Adrenal gland (tissue), 19 donors: ENCODE results near the gene FNDC3B. TPM values are rescaled to one million over a fixed set of nuclear protein-coding genes. Genes with fewer than 3 reads are reported as not detected.
"Not testable (repeated sequence)": the region's sequence is repeated elsewhere in the genome, so short reads cannot be mapped to it uniquely, and the experiment has no call there.

ENCODE experiments used
- DNase-seq, 7 donors: peaks; one replicate each; pipeline ENCODE4 v3.0.0-alpha.2; 2019 to 2020
- H3K27ac ChIP-seq, 5 donors: fragments of 200-600 bp; sonication (generic) in 4 of 5; 1 replicate in 3 of 5; 2 replicates in 2 of 5; pipeline versions ENCODE4 v1.5.1 to v1.8.0; 2016 to 2020; ENCODE audit warnings: mild to moderate bottlenecking in 1 of 5
- H3K27me3 ChIP-seq: fragments of 200-600 bp; 2 replicates; pipeline ENCODE4 v1.8.0; 2021
- H3K36me3 ChIP-seq, 2 donors: fragments of 200-600 bp; replicated peaks in 1 of 2; 1 replicate in 1 of 2; 2 replicates in 1 of 2; pipeline versions ENCODE4 v1.5.1 to v1.8.0; 2018 to 2022
- H3K4me1 ChIP-seq, 2 donors: fragments of 200-600 bp; replicated peaks in 1 of 2; 1 replicate in 1 of 2; 2 replicates in 1 of 2; pipeline versions ENCODE4 v1.5.1 to v1.8.0; 2018 to 2021
- H3K4me3 ChIP-seq, 4 donors: fragments of 200-600 bp; sonication (generic) in 3 of 4; one replicate each; pipeline ENCODE4 v1.5.1; 2016 to 2018
- H3K9me3 ChIP-seq, 3 donors: fragments of 200-600 bp; sonication (generic) in 1 of 3; replicated peaks in 1 of 3; 1 replicate in 2 of 3; 2 replicates in 1 of 3; pipeline versions ENCODE4 v1.5.1 to v1.8.0; 2016 to 2021
- POLR2A ChIP-seq, 2 donors: fragments of 450-650 bp; IDR thresholded peaks; one replicate each; pipeline ENCODE4 v1.6.1; 2017; ENCODE audit warnings: antibody characterized with exemption in 2 of 2, mild to moderate bottlenecking in 2 of 2, moderate library complexity in 1 of 2
- WGBS, 4 donors: extraction: QIAGEN DNeasy Blood & Tissue Kit in 2 of 4; methylation state at CpG; one replicate each; pipeline versions ENCODE4 v1.1.5 to v1.1.7; 2013 to 2017; 5-methylcytosine and 5-hydroxymethylcytosine counted together
- intact Hi-C, 2 donors: fragments of 100-400 bp; cut with DNase I; formaldehyde crosslinking; loops; one replicate each; pipeline versions ENCODE4 v1.14.1 to v1.15.0; 2022 to 2023
- long read RNA-seq, 10 donors: library from polyadenylated mRNA in 3 of 10; unstranded in 2 of 10; stranded (forward) in 1 of 10; transcript quantifications; one replicate each; pipeline ENCODE4 v2.0.0 and lab custom pipeline, GENCODE V29; 2021 to 2026
- polyA plus RNA-seq, 3 donors: library from polyadenylated mRNA; stranded (reverse); fragments of 200-250 nt in 2 of 3; fragments of 350-450 nt in 1 of 3; fragmentation: Illumina TruSeq in 1 of 3; extraction: RNeasy Lipid Tissue Mini Kit (QIAGEN cat#74804) in 1 of 3; gene quantifications; one replicate each; pipeline ENCODE4 v1.2.3, GENCODE V29; 2013 to 2014
- total RNA-seq, 9 donors: library from RNA; depleted of rRNA in 4 of 9; stranded (reverse); fragments of >200 nt in 4 of 9; fragments of 120-200 nt in 1 of 9; fragmentation: NEBNext Ultra II Directional in 1 of 9; extraction: Animal tissue kit (Norgen Biotek cat#: 25700) in 1 of 9; gene quantifications; one replicate each; pipeline versions ENCODE4 v1.1.0 to v1.2.4, GENCODE V29; 2013 to 2023
- TF ChIP-seq, protein P1 (sequence below), 6 experiments: fragments of 450-650 bp in 4 of 6; fragments of 200-600 bp in 2 of 6; sonication (generic) in 1 of 6; IDR thresholded peaks; 1 replicate in 5 of 6; 2 replicates in 1 of 6; pipeline versions ENCODE4 v1.5.1 to v1.8.0; 2016 to 2021; ENCODE audit warnings: antibody characterized with exemption in 6 of 6, mild to moderate bottlenecking in 2 of 6, moderate library complexity in 1 of 6
- donor health status: healthy with polysubstance abuse.
- donor health status: Bipolar disorder and iron deficiency.
- donor health status: DM: yes; HTN: yes; CAD: no.
- donor health status: DM: no; HTN: no; CAD: no.
- donor health status: DM: no; HTN: no; CAD: no.
- donor health status: DM: yes; HTN: yes; CAD: no.

Gene FNDC3B
- 100 to 1,000 TPM in 7 of 9 donors, 10 to 100 TPM in 2; 66.6 to 228 (median 106) TPM for total RNA-seq
- 100 to 1,000 TPM in 1 of 3 donors, 10 to 100 TPM in 1, 1 to 10 TPM in 1; 9.9 to 124 (median 15.2) TPM for polyA plus RNA-seq
- long read RNA-seq, donor 1, full-length matches to known transcripts = 3 of 3 reads
- long read RNA-seq, donor 1, partial matches to known transcripts = 0 of 3 reads
- long read RNA-seq, donor 1, other reads (novel, unspliced or antisense) = 0 of 3 reads
- long read RNA-seq, donor 2, full-length matches to known transcripts = 3 of 23 reads
- long read RNA-seq, donor 2, partial matches to known transcripts = 20 of 23 reads
- long read RNA-seq, donor 2, other reads (novel, unspliced or antisense) = 0 of 23 reads
- long read RNA-seq, donor 3, full-length matches to known transcripts = 5 of 13 reads
- long read RNA-seq, donor 3, partial matches to known transcripts = 8 of 13 reads
- long read RNA-seq, donor 3, other reads (novel, unspliced or antisense) = 0 of 13 reads
- long read RNA-seq, donor 4, full-length matches to known transcripts = 2 of 12 reads
- long read RNA-seq, donor 4, partial matches to known transcripts = 2 of 12 reads
- long read RNA-seq, donor 4, other reads (novel, unspliced or antisense) = 8 of 12 reads
- long read RNA-seq, donor 5, full-length matches to known transcripts = 94 of 145 reads
- long read RNA-seq, donor 5, partial matches to known transcripts = 27 of 145 reads
- long read RNA-seq, donor 5, other reads (novel, unspliced or antisense) = 24 of 145 reads
- long read RNA-seq, donor 6, full-length matches to known transcripts = 1 of 17 reads
- long read RNA-seq, donor 6, partial matches to known transcripts = 7 of 17 reads
- long read RNA-seq, donor 6, other reads (novel, unspliced or antisense) = 9 of 17 reads
- long read RNA-seq, donor 7, partial matches to known transcripts = 20 of 21 reads
- long read RNA-seq, donor 7, other reads (novel, unspliced or antisense) = 0 of 21 reads
- long read RNA-seq, donor 8, full-length matches to known transcripts = 4 of 15 reads
- long read RNA-seq, donor 8, partial matches to known transcripts = 11 of 15 reads
- long read RNA-seq, donor 8, other reads (novel, unspliced or antisense) = 0 of 15 reads
- long read RNA-seq, donor 9, full-length matches to known transcripts = 4 of 14 reads
- long read RNA-seq, donor 9, partial matches to known transcripts = 10 of 14 reads
- long read RNA-seq, donor 9, other reads (novel, unspliced or antisense) = 0 of 14 reads
- long read RNA-seq, donor 10, partial matches to known transcripts = 6 of 6 reads
- long read RNA-seq, donor 10, other reads (novel, unspliced or antisense) = 0 of 6 reads

DNA sequence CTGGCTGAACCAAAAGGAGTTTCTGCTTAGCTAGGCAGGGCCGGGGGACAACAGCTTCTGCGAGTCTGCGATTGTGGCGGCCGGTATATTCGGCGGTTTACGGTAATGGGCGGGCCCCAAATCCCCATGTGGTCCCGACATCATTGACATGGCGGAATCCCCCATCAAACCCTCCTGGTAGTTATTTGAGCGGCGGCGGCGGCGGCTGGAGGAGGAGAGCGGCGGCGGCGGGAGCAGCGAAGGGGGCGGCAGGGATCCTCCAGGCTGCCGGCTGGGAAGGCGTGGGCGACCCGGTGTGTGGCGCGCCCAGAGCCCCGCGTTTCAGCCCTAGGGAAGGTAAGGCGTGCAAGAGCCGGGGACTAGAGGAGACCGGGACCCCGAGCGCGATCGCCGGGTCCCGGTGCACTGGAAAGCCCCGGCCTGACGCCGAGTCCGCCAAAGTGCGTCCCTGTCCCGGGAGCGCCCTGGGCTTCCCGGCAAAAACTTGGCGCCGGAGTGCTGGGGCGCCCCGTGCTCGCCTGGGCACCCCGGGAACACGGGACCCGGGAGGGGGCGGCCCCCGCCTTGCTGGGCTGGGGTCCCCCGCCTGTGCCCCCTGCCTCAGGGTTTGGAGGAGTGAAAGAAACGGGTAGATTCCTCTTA, at the start of gene FNDC3B:
FNDC3B (plus strand) TSS at position 143 of the 642 bp plus-strand sequence. CDS start 72,902 bp downstream, outside the sequence.
- DNase-seq = peak; percentile 93 to 98 (median 95)
- peak; percentile 89 to 96 for TF ChIP-seq POLR2A (IDR thresholded peaks at IDR 0.05)
- TF ChIP-seq, protein P1, sequence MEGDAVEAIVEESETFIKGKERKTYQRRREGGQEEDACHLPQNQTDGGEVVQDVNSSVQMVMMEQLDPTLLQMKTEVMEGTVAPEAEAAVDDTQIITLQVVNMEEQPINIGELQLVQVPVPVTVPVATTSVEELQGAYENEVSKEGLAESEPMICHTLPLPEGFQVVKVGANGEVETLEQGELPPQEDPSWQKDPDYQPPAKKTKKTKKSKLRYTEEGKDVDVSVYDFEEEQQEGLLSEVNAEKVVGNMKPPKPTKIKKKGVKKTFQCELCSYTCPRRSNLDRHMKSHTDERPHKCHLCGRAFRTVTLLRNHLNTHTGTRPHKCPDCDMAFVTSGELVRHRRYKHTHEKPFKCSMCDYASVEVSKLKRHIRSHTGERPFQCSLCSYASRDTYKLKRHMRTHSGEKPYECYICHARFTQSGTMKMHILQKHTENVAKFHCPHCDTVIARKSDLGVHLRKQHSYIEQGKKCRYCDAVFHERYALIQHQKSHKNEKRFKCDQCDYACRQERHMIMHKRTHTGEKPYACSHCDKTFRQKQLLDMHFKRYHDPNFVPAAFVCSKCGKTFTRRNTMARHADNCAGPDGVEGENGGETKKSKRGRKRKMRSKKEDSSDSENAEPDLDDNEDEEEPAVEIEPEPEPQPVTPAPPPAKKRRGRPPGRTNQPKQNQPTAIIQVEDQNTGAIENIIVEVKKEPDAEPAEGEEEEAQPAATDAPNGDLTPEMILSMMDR (IDR thresholded peaks at IDR 0.05) = no peak
- no peaks in the 10 kb centered on the region for H3K9me3 ChIP-seq
- peaks cover 10 to 41% of the 10 kb centered on the region in 2 donors for H3K4me1 ChIP-seq
- 0% methylated on average over 34 to 59 of the region's 59 CpGs for WGBS, 4 donors
- H3K36me3 ChIP-seq = no peaks in the 10 kb centered on the region
- H3K27me3 ChIP-seq = no peaks in the 10 kb centered on the region
- intact Hi-C loops = loop anchor here (10.0 kb wide), 2 partner anchors 285 to 295 kb away; no protein-coding TSS in a partner anchor
- H3K4me3 ChIP-seq = peak within 1 kb of the TSS; percentile 30 to 97 (median 84)
- H3K27ac ChIP-seq = peak within 1 kb of the TSS; percentile 93 to 99 (median 98)

DNA sequence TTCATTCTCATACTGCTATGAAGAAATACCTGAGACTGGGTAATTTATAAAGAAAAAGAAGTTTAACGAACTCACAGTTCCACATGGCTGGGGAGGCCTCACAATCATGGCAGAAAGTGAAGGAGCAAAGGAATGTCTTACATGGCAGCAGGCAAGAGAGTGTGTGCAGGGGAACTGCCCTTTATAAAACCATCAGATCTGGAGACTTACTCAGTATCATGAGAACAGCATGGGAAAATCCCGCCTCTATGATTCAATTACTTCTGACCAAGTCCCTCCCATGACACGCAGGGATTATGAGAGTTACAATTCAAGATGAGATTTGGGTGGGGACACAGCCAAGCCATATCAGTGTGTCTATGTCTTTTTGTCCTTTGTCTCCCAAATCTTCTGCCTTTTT, 49.1 kb upstream of the FNDC3B start:
- H3K36me3 ChIP-seq, H3K4me1 ChIP-seq, H3K4me3 ChIP-seq, intact Hi-C loops, DNase-seq, H3K9me3 ChIP-seq, H3K27ac ChIP-seq, H3K27me3 ChIP-seq: not testable (repeated sequence)
- 94 to 96% (median 94%) methylated on average over 3 of the region's 3 CpGs for WGBS, 4 donors

DNA sequence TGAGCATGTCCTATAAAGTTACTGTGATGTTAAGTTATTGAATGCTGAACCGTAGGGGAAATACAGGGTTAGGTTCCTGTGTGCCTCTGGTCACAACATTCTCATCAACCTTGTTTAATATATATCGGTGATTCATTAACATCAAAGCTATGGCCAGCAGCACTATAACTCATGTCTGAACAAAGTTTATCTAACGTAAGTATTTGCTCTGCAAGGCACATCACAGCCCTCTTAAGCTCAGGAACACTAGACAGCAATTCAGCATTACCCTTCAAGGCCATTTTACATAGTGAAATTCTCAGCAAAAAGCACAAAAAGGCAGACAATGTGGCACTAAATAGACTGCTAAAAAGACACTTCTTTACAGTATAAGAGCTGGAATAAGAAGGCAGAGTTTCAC, 48.2 kb upstream of the FNDC3B start:
- intact Hi-C loops = no loop called here
- H3K4me1 ChIP-seq = peaks cover 4 to 6% of the 10 kb centered on the region in 2 donors
- TF ChIP-seq POLR2A (IDR thresholded peaks at IDR 0.05) = no peak
- TF ChIP-seq, protein P1 (IDR thresholded peaks at IDR 0.05) = no peak
- H3K9me3 ChIP-seq = no peaks in the 10 kb centered on the region
- no peak overlapping the region for H3K27ac ChIP-seq
- no peak overlapping the region for H3K4me3 ChIP-seq
- 56 to 68% (median 62%) methylated on average over 3 of the region's 3 CpGs for WGBS, 4 donors
- H3K36me3 ChIP-seq = no peaks in the 10 kb centered on the region
- no peak for DNase-seq
- no peaks in the 10 kb centered on the region for H3K27me3 ChIP-seq
